Amniotic stem cell (primary cell): Measurements from ENCODE around the gene NAP1L3.

Experiments
- DNase-seq: peaks from one replicate; lab custom pipeline; 2025; lab: John Stamatoyannopoulos, UW

NAP1L3 gene, protein sequence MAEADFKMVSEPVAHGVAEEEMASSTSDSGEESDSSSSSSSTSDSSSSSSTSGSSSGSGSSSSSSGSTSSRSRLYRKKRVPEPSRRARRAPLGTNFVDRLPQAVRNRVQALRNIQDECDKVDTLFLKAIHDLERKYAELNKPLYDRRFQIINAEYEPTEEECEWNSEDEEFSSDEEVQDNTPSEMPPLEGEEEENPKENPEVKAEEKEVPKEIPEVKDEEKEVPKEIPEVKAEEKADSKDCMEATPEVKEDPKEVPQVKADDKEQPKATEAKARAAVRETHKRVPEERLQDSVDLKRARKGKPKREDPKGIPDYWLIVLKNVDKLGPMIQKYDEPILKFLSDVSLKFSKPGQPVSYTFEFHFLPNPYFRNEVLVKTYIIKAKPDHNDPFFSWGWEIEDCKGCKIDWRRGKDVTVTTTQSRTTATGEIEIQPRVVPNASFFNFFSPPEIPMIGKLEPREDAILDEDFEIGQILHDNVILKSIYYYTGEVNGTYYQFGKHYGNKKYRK

DNA sequence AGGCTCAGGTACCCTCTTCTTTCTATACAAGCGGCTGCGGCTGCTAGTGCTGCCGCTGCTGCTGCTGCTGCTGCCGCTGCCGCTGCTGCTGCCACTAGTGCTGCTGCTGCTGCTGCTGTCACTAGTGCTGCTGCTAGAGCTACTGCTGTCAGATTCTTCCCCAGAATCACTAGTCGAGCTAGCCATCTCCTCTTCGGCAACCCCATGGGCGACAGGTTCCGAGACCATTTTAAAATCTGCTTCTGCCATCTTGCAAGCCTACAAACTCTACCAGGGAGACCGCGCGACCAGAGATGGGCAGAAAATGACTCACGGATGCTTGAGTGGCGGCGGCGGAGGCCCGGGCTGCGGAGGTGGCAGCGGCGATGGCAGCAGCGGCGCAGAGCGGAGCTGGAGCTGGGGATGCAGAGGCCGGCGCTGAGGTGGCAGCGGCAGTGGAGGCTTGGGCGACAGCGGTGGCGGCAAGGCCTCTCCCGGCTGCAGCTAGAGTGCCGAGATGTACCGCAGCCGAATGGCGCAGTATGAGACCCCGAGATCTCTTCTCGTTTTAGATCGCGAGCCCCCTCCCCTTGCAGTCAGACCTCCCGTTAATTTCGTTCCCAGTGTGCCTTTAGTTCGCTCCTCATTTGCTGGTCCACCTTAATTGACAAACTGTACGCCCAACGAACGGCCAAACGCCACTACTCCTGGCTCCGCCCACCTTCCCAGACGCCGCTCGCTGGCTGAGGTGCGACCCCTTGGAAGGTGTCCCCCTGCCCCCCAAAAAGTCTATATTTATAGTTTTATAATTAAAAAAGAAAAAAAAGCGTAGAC lies at the start of gene NAP1L3:
NAP1L3 (minus strand) TSS at position 523 of the 813 bp plus-strand sequence; CDS start at position 249, 274 bp downstream.
- peak; percentile 69 for DNase-seq

DNA sequence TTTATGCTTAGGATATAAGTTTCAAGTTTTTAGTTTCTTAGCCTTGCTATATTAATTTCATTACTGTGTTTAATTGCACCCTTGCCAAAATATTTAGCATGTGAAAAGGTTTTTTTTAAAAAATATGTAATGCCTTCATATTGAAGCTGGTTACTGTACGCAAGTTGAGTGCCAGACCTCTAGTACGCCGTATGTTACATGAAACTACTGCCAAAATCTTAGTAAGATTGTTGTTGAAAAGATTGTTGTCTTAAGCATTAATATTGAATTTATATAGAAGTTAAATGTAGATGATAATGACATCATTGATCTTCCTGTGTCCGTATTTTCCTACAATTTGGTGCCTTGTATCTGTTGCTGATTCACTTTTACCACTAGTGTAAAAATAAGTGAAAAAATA lies 37.7 kb upstream of the NAP1L3 start:
- DNase-seq = no peak

DNA sequence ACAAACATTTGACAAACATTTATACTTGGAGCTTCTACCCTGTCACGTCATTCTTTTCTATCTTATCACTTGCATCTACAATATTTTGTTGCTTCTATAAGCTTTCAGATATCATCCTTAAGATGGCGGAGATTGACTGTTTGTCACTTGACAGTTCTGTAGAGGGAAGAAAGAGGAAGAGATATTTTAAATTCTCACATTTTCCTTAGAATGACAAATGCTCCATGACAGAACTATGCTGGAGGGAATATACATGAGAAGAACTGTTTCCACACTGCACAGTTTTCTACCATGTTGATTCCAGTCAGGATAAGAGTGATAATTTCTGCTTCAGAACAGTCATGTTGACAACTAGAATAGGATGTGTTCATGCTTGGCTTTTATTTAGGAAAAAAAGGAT lies 30.3 kb upstream of the NAP1L3 start:
- no peak for DNase-seq

DNA sequence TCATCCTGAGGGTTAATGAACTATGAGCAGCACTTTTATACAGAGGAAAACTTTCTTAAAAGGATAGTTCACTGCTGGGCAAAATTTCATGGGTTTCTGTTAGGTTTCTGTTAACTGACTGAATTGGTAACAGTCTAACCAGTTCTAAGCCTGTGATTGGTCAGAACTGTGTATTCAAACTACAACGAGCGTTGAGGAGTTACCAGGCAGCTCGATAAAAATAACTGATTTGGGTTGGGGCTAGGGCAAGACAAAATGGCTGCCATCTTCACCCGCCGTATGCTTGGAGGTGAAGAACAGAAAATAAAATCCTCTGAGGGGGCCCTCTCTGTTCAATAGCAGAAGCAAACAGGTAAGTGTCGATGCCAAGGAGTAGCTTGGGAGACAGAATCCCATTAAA lies 22.6 kb upstream of the NAP1L3 start:
- DNase-seq = no peak

DNA sequence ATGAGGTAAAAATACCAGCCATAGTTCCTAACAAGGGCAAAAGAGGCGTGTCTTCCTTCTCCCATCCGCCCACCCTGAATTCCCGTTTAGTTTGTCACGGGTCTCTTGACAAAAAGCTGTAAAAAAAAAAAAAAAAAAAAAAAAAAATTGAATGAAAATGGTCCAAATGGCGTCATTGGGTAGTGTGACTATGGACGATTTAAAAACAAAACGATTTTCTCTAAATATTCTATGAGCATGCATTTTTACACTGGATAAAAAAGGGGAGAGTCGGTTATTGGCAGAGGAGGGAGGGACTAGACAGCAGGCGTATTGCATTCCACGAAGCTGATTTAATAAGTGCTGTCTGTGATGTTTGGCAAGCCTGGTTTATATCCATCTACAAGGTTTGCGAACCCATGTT lies 492 bp upstream of the NAP1L3 start, which contains the start of gene FAM133A:
FAM133A (plus strand) TSS at position 338 of the 403 bp plus-strand sequence. CDS start 35,214 bp downstream, outside the sequence.
- peak; percentile 69 for DNase-seq

DNA sequence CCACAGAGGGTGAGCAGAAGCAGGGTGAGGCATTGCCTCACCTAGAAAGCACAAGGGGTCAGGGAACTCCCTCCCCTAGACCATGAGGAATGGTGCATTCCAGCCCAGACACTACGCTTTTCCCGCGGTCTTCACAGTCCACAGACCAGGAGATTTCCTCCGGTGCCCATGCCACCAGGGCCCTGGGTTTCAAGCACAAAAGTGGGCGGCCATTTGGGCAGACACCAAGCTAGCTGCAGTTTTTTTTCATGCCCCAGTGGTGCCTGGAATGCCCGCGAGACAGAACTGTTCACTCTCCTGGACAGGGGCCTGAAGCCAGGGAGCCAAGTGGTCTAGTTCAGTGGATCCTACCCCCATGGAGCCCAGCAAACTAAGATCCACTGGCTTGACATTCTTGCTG lies 12.8 kb downstream of the NAP1L3 start:
- no peak for DNase-seq

DNA sequence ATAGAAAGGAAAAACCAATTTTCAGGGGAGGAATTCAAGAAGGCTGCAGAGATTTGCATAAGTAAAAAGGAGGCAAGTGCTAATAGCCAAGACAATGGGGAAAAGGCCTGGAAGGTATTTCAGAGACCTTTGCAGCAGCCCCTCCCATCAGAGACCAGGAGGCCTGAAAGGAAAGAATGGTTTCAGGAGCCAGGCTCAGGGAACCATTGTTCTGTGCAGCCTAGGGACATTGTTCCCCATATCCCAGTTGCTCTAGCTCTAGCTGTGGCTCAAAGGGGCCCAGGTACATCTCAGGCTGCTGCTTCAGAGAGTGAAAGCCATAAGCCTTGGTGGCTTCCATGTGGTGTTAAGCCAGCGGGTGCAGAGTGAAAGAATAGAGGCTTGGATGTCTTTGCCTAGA lies 24.0 kb downstream of the NAP1L3 start:
- DNase-seq = no peak

DNA sequence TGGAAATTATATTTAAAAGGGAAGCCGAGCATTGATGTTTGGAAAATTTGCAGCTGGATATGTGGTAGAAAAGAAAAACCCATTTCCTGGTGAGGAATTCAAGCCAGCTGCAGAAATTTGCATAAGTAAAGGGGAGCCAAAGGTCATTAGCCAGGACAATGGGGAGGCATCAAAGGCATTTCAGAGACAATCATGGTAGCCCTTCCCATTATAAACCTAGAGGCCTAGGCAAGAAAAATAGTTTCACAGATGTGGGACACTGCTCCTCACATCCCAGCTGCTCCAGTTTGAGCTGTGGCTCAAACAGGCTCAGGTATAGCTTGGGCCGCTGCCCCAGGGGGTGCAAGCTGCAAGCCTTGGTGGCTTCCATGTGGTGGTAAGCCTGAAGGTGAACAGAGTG lies 35.8 kb downstream of the NAP1L3 start:
- no peak for DNase-seq
